NCI-H446 treated with DMSO at 0.1 percent for 48 hours (cell line): ENCODE measurements around the gene ARHGAP31.
"Not testable (repeated sequence)": the region's sequence is repeated elsewhere in the genome, so short reads cannot be mapped to it uniquely, and the experiment has no call there.

Experiments
- DNase-seq: peaks from one replicate; lab custom pipeline; 2025; lab: John Stamatoyannopoulos, UW

The ARHGAP31 gene

DNA sequence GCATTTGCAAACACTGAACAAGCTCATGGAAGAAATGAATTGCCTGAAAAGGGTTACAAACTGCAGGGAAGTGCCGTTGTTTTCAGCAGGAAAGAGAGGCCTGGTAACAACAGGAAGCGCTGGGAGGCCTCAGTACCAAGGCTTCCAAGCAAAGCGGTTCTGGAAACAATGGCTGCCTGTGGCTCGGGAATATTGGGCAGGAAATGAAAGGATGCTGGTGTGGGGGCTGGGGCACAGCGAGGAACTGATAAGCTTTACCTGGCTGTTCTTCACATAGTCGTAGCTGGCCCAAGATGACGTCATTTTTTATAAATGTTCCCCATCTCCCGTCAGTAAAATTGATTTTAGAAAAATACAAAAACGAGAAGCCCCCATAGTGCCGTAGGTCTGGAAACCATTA lies 55.9 kb downstream of the ARHGAP31 start:
- no peak for DNase-seq

DNA sequence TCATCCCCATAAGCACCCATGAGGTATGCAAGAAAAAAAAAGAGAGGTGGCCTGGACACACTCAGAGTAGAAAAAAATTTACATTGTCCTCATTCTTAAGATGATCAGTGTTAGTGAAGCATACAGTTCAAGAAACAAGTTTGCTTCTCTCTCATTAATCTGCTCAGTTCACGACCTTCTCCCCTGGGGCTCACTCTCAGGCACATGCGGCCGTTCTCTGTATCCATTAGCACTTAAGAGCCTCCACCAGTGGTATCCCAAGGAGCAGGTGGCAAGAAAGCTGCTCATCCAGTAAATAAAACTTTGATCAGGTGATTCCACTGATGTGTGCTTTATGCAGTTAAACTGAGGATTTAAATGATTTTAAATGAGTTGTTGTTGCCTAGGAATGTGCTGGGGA lies 57.4 kb downstream of the ARHGAP31 start:
- no peak for DNase-seq

DNA sequence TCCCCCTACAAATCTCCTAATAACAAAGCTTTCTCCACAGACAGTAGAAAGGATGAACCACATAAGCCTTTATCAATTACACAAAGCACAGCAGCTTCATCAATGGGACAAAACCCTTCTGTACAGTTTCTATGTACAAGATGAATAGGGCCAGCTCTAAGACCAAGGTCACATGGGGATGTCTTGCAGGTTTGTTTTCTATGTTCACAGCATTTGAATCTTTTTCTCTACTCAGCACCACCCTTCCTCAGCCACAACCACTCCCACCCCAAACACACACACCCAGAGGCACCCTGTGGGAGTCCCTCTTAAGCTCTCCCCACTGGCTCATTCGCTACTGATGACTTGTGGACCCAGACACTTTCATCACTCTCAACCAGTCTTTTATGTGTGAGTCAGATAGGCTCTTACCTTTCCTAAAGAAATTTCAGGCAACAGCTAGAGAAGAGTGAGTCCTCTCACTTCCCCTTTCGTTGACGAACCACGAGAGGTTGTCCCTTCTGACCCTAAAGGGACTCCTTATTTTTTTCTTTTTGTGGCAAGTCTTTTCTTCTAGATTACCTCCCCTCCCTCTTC lies 57.9 kb downstream of the ARHGAP31 start:
- no peak for DNase-seq

DNA sequence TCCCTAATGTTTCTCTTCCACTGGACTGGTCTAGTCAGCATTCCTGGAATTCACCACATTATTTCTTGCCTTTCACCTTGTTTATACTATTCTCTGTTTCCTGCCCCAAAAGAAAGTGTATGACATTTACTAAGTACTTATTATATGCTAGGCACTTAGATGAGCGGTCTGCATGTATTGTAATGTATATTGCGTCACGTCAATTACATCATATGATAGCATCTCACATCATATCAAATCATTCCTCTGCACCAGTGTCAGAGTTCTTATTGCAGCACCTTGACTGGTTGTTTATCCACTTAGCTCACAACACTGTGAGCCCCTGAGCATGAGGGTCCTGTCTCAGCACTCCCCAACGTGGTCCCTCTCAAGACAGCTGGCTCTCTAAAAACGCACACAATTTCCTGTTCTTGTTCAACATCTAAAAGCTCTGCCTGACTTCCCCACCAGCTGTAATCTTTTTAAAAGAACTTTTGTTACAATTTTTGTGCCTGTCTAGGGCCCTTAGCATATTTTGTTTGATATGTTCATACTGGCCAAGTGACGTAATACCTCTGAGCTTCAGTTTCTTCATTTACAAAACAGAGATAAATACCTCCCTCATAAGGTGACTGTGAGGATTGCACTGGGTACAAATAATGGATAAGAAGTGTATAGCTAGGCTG lies 58.8 kb downstream of the ARHGAP31 start:
- DNase-seq: peak; percentile 32

DNA sequence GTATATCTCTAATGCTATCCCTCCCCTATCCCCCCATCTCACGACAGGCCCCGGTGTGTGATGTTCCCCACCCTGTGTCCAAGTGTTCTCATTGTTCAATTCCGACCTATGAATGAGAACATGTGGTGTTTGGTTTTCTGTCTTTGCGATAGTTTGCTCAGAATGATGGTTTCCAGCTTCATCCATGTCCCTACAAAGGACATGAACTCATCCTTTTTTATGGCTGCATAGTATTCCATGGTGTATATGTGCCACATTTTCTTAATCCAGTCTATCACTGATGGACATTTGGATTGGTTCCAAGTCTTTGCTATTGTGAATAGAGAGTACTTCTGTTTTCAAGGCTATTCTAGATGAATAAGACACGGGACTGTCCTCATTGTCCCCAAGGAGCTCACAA lies 61.4 kb downstream of the ARHGAP31 start:
- not testable (repeated sequence) for DNase-seq

DNA sequence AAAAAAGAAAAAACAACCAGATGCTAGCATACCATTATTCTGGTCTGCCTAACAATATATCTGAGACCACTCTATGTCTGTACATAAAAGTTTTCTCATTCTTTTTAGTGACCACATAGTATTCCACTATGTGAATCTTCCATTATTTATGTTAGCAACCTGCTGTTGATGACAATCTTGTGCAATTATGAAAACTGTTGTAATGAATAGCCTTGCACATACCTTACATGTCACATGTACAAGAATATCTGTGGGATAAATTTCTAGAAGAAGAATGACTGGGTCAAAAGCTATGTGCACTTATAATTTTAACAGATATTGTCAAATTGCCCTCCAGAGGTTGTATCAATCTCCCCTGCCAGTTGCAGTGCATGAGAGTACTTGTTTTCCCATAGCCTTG lies 62.5 kb downstream of the ARHGAP31 start:
- DNase-seq: no peak

DNA sequence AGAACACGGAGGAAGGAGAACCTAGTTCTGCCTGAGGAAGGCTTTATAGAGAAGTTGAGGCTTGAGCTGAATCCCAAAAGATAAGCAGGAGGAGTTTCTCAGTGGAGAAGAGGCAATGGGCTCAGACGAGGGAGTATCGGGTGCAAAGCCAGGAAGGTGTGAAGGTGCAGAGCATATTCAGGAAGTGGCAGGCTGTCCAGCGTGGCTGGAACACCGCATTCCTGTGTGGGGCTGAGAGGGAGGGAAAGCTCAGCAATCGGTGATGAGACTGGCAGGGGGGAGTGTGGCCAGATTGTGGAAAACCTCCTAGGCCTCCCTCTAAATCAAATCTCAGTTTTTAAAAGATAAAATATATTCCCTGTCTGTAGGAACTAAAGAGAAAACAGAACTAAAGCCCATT lies 63.0 kb downstream of the ARHGAP31 start:
- DNase-seq: no peak

DNA sequence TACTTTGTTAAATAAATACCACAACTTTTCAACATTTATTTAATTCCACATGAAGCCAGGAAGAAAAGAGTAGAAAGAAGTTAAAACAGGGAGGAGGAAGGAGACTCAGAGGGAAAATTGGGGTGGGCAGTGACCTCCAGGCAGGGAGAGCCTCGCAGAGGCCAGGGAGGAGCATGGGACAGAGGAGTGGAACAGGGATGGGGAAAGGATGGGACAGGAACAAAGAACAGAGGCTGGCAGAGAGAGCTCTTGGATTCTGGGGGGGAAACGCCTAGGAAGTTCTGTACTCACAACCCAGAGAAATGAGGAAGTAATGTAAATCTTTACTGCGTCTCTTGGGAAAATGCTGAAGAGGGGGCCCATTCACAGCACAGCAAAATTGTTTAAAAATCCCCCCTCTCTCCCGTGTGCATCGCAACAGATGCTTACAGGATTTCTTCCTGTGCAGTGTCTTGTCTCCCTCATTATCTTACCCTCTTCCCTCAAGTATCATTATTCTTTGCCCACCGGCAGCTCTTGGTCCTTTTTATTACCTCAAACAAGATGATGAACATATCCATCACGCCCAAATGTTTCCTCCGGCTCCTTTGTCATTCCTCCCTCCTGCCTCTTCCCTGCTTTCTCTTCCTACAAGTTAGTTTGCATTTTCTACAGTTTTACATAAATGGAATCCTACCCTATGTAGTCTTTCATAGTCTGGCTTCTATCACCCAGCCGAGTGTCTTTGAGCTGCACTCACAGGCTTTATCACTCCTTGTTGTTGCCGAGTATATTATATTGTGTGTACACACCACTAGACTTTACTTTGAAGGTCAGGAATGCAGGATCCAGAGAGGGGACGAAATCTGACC lies 65.5 kb downstream of the ARHGAP31 start:
- DNase-seq: no peak

DNA sequence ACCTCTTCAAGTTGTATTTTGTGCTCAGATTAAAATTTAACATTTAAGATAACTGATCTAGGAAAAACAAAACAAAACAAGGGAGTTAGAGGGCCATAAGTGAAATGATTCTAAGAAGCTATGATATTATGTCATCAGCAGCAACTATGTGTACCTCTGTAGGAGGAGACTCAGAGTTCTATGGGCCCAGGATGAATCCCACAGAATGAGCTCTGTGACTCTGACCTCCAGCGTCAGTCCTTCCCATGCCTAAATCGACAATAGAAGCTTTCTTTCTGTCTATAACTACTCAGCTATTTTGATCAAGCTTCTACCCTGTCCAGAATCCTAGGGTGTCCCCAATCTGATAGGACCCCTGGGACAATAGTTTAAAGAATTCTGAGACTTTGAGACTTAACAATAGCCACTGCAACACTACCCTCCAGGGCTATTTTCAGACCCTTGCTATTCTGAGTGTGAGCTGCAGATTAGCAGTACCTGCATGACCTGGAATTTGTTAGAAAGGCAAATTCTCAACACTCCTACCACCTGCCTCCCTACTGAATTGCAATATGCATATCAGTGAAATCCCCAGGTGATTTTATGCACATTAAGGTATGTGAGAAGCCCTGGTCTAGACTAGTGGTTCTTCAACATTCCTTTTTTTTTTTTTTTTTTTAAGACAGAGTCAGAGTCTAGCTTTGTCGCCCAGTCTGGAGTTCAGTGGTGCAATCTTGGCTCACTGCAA lies 66.7 kb downstream of the ARHGAP31 start:
- no peak for DNase-seq

DNA sequence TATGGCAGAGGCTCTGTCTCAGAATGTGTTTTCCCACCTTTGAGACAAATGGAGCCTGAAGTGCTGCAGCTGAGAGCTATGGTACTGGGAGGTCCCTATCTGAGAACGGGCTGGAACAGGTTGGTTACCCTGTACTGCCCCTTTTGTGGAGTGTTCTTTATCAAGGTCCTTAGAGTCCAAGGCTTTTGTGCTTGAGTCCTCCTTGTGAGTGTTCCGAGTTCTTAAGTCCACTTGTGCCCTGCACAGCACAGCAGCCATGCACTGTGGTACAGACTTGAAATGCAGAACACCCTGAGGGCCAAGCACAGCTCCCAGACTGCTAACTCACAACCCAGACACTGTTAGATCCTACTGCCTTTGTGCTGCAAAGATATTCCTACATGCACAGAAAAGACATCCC lies 67.8 kb downstream of the ARHGAP31 start:
- DNase-seq: no peak

DNA sequence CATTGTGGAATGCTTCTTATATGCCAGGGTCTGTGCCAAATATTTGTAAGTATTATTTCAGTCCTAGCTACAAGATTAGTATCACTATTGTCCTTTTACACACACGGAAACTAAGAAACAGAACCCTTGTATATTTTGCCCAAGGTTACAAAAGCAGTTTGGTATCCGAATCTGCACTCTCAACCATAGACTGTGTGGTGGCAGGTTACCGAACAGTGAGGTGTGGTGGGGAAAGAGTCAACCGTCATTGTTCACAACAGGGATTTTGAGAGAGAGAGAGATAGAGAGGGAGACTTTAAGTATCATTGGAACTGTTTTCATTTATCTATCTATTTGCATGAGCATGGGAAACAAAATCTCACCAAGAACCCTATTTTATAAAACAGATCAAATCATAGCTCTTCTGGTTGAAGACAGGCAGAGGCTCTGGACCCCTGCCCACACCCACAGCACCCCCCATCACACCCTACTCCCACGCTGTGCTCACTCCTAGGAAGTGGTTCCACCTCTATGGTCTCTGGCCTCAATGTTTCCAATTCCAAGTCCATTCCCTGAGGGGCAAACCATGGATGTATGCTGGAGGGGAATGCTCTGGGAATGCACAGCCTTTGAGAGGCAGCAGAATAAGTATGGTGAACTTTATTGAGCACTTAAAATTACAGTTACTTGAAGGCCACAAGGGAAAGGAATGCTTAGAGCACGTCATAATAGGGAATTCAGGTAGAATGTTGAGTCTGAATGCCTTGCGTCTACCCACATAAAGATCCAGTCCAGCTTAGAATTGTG lies 69.0 kb downstream of the ARHGAP31 start:
- DNase-seq: no peak

DNA sequence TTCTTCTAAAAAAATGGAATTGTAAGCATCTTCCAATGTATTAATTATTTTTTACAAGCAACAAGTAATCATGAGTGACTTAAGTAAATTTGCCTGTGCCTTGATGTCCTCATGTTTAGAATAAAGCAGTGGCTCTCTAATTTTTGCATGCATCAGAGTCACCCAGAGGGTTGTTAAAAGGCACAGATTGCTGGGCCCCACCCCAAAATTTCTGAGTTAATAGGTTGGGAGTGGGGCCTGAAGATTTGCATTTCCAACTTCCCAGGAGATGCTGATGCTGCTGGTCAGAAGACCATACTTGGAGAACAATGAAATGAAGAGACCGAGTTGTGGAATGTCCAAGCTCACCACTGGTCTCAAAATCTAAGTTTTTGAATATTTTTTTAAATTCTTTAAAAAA lies 70.2 kb downstream of the ARHGAP31 start:
- no peak for DNase-seq

DNA sequence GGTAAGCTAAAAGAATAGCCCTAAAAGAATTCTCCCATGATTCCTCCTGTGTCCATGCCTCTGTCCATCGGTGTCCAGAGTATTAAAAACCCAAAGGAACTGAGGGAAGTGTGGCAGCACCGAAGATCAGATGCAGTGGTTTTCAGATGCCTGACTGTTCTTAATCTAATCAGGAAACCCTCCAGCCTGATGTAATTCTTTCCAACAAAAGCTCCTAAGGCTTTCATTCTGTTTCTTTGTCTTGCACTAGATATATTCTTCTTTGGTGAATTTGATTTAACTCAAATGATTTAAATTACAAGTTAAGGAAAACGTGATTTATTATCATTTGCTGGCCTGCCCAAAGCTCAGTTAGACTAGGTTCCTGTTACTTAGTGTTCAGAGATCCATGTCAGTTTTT lies 71.2 kb downstream of the ARHGAP31 start:
- no peak for DNase-seq

DNA sequence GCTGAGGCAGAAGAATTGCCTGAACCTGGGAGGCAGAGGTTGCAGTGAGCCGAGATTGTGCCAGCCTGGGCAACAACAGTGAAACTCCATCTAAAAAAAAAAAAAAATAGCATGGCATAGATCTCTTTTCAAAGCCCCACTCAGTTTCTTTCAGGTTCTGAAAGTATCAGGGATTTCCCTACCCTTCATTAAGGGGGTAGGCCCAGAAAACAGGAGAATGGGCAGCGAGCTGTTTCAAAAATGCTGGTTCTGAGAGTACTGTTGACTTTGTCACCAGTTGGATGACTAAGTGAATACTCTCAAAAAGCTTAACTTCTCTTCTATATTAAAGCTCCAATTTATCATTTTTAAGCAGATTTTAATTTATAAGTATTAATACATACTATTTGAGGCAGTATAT lies 72.8 kb downstream of the ARHGAP31 start:
- DNase-seq: no peak

DNA sequence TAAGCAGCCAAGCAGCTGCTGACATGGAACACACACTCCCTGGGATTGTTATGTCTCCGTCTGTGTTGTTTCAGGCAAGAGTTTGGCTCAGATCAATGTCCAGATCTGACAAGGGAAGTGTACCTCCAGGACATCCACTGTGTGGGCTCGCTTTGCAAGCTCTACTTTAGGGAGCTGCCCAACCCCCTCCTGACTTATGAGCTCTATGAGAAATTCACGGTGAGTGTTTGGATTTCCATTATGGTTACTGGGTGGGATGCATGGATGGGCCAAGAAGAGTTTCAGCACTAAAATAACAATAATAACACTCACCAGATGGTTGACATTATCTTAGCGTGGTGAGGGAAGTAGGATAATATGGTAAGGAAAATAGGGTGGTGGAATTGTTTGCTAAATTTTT lies 74.1 kb downstream of the ARHGAP31 start:
- no peak for DNase-seq

DNA sequence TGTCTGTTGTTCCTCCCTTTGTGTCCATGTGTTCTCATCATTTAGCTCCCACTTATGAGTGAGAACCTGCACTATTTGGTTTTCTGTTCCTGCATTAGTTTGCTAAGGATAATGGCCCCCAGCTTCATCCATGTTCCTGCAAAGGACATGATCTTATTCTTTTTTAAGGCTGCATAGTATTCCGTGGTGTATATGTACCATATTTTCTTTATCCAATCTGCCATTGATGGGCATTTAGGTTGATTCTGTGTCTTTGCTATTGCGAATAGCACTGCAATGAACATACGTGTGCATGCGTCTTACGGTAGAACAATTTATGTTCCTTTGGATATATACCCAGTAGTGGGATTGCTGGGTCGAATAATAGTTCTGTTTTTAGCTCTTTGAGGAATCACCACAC lies 77.6 kb downstream of the ARHGAP31 start:
- DNase-seq: not testable (repeated sequence)

DNA sequence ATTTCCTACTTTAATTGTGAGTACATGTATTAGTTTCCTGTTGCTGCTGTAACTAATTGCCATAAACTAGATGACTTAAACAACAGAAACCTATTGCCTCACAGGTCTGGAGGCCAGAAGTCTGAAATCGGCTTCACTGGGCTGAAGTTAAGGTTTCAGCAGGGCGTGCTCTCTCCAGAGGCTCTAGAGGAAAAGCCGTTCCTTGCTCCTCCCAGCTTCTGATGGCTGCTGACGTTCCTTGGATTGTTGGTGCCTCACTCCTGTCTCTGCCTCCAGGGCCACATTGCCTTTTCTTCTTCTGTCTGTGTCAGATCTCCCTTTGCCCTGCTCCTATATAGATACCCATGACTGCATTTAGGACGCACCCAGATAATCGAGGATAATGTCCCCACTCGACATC lies 80.9 kb downstream of the ARHGAP31 start:
- DNase-seq: no peak

DNA sequence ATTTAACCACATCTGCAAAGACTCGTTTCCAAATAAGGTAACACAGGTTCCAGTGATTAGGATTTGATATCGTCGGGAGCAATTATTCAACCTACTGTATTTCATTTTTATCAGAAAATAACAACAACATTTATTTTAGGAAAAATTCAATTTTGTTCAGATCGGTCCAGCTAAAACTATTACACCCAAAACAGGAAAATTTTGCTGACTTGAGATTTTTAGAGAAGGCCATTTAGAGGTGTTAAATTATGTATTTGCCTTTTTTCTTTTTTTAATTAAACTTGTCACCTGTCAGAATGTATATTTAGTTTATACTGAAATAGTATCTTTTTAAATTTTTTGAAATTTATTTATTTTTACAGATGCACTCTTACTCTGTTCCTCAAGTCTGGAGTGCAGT lies 81.3 kb downstream of the ARHGAP31 start:
- DNase-seq: no peak

DNA sequence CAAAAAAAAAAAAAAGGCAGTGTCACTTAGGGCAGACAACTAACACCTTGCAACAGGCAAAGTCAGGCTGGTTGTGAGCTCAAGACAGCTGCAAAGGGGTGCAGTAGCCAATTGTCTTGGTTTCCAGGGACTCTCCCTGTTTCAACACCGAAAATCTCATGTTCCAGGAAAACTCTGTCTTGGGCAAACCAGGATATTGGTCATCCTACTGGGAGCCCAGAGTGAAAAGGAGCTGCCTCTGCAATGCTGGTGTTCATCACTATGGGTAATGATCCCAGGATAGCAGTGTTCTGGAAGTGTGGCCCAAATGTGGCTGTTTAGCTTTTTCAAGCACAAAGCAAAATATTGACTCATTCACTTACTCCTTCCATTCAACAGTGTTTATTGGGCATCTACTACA lies 82.6 kb downstream of the ARHGAP31 start:
- DNase-seq: no peak

DNA sequence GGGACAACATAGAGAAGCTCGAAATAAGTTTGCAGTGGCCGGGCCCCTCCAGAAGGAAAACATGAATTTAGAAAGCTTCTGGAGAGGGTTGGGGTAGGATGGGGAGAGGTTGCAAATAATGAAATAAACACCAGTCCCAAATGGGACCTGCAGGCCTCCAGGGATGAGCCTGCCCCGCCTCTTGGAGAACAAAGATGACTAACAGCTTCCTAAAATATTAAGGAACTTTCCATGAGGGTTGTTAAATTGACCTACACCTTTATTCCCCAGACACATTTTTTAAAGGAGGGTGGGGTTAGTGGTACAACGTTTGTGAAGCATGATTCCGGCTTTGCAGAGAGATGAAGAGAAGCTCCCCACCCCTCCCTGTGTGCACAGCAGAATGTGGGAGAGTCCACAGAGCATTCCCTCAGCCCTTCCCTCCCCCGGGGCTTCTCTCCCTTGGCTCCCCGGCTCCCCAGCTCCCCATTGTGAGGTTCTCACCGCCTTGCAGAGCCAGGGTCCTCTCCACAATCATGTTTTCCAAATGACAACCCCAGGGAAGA lies 84.1 kb downstream of the ARHGAP31 start:
- DNase-seq: no peak

DNA sequence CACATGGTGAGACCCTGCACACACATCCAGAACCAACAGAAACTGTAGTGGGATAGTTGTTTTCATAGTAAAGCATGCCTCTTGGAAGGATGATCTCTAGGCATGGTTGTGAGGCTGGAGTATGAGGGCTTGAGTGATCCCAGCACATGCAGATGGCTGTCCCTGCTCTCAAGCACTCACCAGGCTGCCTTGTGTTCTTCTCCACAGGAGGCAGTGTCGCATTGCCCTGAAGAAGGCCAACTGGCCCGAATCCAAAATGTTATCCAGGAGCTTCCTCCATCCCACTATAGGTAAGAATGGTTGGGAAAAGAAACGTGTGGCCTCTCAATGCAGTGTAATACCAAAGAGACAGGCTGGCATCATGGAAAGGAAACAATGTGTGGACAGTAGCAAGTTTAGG lies 86.5 kb downstream of the ARHGAP31 start:
- peak; percentile 2 for DNase-seq

DNA sequence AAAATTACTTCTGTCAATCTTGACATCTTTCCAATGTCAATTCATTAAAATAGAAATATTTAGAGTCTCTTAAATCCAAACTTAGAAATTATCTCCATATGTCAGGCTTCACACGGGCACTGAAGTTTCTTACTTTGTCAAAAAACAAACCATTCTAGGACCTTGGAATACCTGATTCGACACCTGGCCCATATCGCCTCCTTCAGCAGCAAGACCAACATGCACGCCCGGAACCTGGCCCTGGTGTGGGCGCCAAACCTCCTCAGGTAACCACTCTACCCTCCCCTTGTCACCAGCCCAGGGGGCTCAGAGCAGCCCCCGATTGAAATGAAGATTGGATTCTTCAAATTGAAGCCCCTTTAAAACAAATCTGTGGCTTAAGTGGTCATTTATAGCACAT lies 88.0 kb downstream of the ARHGAP31 start:
- DNase-seq: no peak
